Trophoblast cell (in vitro differentiated cells and primary cell): ENCODE measurements around the gene MARS2.

Experiments used
- DNase-seq, 2 donors: peaks; one replicate each; pipeline ENCODE4 v3.0.0-alpha.2; 2016
- H2AFZ ChIP-seq: 2 replicates; pipeline ENCODE4 v1.6.1; 2013; ENCODE audit warnings: low read length, moderate library complexity, mild to moderate bottlenecking; ENCODE audit not compliant: insufficient read depth, poor library complexity
- H2AK5ac ChIP-seq: 2 replicates; pipeline ENCODE4 v1.6.1; 2013; ENCODE audit warnings: mild to moderate bottlenecking, low read length
- H2BK120ac ChIP-seq: 2 replicates; pipeline ENCODE4 v1.6.1; 2013; ENCODE audit warnings: low read length, mild to moderate bottlenecking, moderate library complexity; ENCODE audit not compliant: insufficient read depth, poor library complexity
- H2BK12ac ChIP-seq: 2 replicates; pipeline ENCODE4 v1.6.1; 2013; ENCODE audit warnings: mild to moderate bottlenecking, low read length, moderate library complexity
- H2BK5ac ChIP-seq: 2 replicates; pipeline ENCODE4 v1.6.1; 2013; ENCODE audit warnings: low read length, low read depth, moderate library complexity, mild to moderate bottlenecking; ENCODE audit not compliant: poor library complexity
- H3K14ac ChIP-seq: 2 replicates; pipeline ENCODE4 v1.6.1; 2013; ENCODE audit warnings: mild to moderate bottlenecking, low read length
- H3K18ac ChIP-seq: 2 replicates; pipeline ENCODE4 v1.6.1; 2013; ENCODE audit warnings: mild to moderate bottlenecking, low read length
- H3K23ac ChIP-seq: 2 replicates; pipeline ENCODE4 v1.6.1; 2013; ENCODE audit warnings: low read length
- H3K27ac ChIP-seq: 2 replicates; pipeline ENCODE4 v1.5.1; 2013; ENCODE audit warnings: low read depth, mild to moderate bottlenecking, inconsistent platforms, low read length, moderate library complexity
- H3K27me3 ChIP-seq: 2 replicates; pipeline ENCODE4 v1.6.1; 2013; ENCODE audit warnings: inconsistent platforms, mild to moderate bottlenecking, low read length, moderate library complexity; ENCODE audit not compliant: insufficient read depth
- H3K36me3 ChIP-seq, 2 experiments: 1 replicate in 1 of 2; 2 replicates in 1 of 2; pipeline ENCODE4 v1.6.1; 2013; ENCODE audit warnings: low read length in 2 of 2, mild to moderate bottlenecking in 2 of 2, moderate library complexity in 1 of 2; ENCODE audit not compliant: insufficient read depth in 2 of 2, control insufficient read depth in 1 of 2
- H3K4ac ChIP-seq: 2 replicates; pipeline ENCODE4 v1.6.1; 2013; ENCODE audit warnings: low read depth, mild to moderate bottlenecking, low read length, moderate library complexity
- H3K4me1 ChIP-seq, 2 experiments: 1 replicate in 1 of 2; 2 replicates in 1 of 2; pipeline ENCODE4 v1.6.1; 2013; ENCODE audit warnings: low read length in 2 of 2, mild to moderate bottlenecking in 2 of 2, moderate library complexity in 1 of 2; ENCODE audit not compliant: insufficient read depth in 2 of 2, control insufficient read depth in 1 of 2
- H3K4me2 ChIP-seq: 2 replicates; pipeline ENCODE4 v1.6.1; 2013; ENCODE audit warnings: inconsistent platforms, mild to moderate bottlenecking, low read length, moderate library complexity
- H3K4me3 ChIP-seq: 2 replicates; pipeline ENCODE4 v1.5.1; 2013; ENCODE audit warnings: mild to moderate bottlenecking, low read depth, low read length, inconsistent platforms
- H3K79me1 ChIP-seq: one replicate; pipeline ENCODE4 v1.6.1; 2013; ENCODE audit warnings: low read length
- H3K79me2 ChIP-seq: 2 replicates; pipeline ENCODE4 v1.6.1; 2013; ENCODE audit warnings: low read length, mild to moderate bottlenecking; ENCODE audit not compliant: control insufficient read depth, insufficient read depth, poor library complexity
- H3K9ac ChIP-seq: 2 replicates; pipeline ENCODE4 v1.6.1; 2013; ENCODE audit warnings: mild to moderate bottlenecking, low read length
- H3K9me3 ChIP-seq: 2 replicates; pipeline ENCODE4 v1.6.1; 2013; ENCODE audit warnings: low read depth, mild to moderate bottlenecking, control low read depth, inconsistent platforms, low read length; ENCODE audit not compliant: insufficient read depth
- H4K12ac ChIP-seq: 2 replicates; pipeline ENCODE4 v1.6.1; 2013; ENCODE audit warnings: low read depth, mild to moderate bottlenecking, low read length, moderate library complexity
- H4K8ac ChIP-seq: 2 replicates; pipeline ENCODE4 v1.6.1; 2013; ENCODE audit warnings: low read depth, mild to moderate bottlenecking, low read length, moderate library complexity
- H4K91ac ChIP-seq: one replicate; pipeline ENCODE4 v1.6.1; 2013; ENCODE audit warnings: low read depth, mild to moderate bottlenecking, low read length, moderate library complexity

Gene MARS2

DNA sequence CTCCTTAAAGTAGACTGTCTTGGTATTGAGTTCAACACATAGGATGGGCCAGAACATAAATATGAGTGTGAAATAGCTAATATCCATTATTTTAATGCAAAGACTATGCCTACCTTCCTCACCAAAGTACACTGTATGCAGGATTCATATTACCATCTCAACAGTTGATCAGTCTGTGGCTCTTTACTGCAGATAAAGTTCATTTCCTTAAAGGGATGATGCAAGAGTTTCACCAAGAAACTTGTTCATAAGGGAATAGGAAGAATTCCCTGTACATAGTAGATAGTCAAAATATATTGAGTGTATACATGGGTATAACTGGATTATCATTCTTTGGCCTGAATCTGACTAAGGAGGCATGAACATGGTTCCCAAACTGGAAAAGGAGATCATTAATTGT is 35.0 kb downstream of the MARS2 start:
- Histone ChIP-seq H4K12ac (no peak overlapping the region), H3K27ac (no peak overlapping the region), H2AFZ (no peak overlapping the region), H4K91ac (no peak overlapping the region), H3K27me3 (no peaks in the 10 kb centered on the region), H3K4me2 (no peak overlapping the region), H3K9ac (no peak overlapping the region), H3K79me1 (no peaks in the 10 kb centered on the region), H3K14ac (no peak overlapping the region), H3K4me3 (no peak overlapping the region), H3K9me3 (no peaks in the 10 kb centered on the region), H3K4me1 (no peaks in the 10 kb centered on the region), H3K36me3 (no peaks in the 10 kb centered on the region), H2BK5ac (no peak overlapping the region), H3K79me2 (no peaks in the 10 kb centered on the region), H2AK5ac (no peak overlapping the region), H2BK12ac (no peak overlapping the region), H2BK120ac (no peak overlapping the region), H3K4ac (no peak overlapping the region), H3K18ac (no peak overlapping the region), H3K23ac (no peak overlapping the region), H4K8ac (no peak overlapping the region)
- no peak for DNase-seq
